Activated naive CD4-positive, alpha-beta T cell treated with anti-CD3 and anti-CD28 coated beads, Interleukin-2, amount 50 U/mL, for 16 hours (primary cell): ENCODE results near the gene ZFP62.
"Not testable (repeated sequence)": the region's sequence is repeated elsewhere in the genome, so short reads cannot be mapped to it uniquely, and the experiment has no call there.

Experiments used
- DNase-seq: peaks from one replicate; pipeline ENCODE4 v3.0.0-alpha.2; 2020

The ZFP62 gene

DNA sequence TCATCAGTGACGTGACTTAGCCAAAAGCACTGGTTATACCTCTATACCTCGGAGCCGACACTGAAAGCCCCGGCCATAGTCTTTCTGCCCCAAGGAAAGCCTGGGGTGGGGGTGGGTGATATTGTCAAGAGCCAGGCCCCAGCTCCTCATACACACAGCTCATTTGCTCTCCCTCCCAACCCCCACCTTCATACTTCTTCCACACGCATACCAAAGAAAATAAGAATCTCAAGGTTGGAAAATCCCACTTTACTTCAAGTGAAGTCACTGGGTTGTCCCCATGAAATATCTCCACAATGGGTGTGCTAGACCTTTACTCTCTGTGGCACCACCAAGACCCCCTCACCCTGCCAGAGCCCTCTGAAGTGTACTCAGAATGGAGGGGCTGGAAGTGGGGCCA lies 31.4 kb downstream of the ZFP62 start:
- DNase-seq = no peak

DNA sequence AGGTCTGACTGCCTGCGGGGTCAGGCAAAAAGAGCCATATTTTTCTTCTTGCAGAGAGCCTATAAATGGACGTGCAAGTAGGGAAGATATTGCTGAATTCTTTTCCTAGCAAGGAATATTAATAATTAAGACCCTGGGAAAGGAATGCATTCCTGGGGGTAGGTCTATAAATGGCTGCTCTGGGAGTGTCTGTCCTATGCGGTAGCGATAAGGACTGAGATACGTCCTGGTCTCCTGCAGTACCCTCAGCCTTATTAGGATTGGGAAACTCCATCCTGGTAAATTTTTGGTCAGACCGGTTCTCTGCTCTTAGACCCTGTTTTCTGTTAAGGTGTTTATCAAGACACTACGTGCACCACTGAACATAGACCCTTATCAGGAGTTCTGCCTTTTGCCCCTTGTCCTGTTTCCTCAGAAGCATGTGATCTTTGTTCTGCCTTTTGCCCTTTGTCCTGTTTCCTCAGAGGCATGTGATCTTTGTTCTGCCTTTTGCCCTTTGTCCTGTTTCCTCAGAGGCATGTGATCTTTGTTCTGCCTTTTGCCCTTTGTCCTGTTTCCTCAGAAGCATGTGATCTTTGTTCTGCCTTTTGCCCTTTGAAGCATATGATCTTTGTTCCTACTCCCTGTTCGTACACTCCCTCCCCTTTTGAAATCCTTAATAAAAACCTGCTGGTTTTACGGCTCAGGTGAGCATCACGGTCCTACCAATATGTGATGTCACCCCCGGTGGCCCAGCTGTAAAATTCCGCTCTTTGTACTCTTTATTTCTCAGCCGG lies 32.1 kb downstream of the ZFP62 start:
- DNase-seq = not testable (repeated sequence)

GRCh38 chr5:180827374-180827773 lies 33.7 kb downstream of the ZFP62 start:
- not testable (repeated sequence) for DNase-seq

GRCh38 chr5:180825768-180826525 lies 35.1 kb downstream of the ZFP62 start:
- DNase-seq = peak; percentile 43

GRCh38 chr5:180824630-180825476 lies 36.2 kb downstream of the ZFP62 start:
- DNase-seq = no peak

GRCh38 chr5:180823940-180824629 lies 37.0 kb downstream of the ZFP62 start:
- no peak for DNase-seq

DNA sequence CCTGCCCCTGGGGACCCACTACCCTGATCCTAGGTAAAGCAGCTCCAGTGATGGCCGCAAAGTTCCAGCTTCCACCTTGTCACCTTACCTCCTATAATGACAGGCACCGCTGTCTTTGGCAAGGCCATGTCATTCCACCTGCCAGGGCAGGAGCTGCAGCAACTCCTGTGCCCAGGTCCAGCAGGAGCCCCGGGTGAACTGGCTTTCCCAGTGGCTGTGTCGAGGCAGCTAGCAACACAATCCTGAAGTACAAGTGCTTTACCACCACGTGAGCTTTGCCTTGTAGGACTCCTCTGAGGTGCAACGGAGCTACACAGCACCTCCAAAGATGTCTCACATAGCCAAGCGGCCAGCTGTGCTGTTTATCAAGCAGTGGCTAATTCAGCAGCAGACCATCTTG lies 37.7 kb downstream of the ZFP62 start:
- no peak for DNase-seq

DNA sequence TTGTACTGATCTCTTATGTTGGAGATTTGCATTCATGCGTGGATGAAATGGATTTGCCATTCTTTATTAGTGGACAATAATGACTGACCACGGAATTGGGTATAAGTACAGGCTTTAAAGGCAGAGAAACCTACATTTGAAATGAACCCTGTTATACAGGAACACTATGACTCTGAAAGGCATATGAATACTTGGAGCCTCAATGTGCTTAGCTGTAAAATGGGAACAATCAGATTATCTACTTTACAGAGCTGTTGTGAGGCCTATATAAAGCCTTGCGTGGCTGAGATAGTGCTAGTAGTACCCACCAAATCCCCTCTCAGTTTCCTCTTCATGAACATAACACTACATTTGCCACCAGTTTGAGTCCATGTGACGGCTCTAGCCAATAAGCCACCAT lies 39.5 kb downstream of the ZFP62 start:
- DNase-seq = no peak

- no peak for DNase-seq
These were observed 40.2 kb downstream of the ZFP62 start for GRCh38 chr5:180820788-180821321.

DNA sequence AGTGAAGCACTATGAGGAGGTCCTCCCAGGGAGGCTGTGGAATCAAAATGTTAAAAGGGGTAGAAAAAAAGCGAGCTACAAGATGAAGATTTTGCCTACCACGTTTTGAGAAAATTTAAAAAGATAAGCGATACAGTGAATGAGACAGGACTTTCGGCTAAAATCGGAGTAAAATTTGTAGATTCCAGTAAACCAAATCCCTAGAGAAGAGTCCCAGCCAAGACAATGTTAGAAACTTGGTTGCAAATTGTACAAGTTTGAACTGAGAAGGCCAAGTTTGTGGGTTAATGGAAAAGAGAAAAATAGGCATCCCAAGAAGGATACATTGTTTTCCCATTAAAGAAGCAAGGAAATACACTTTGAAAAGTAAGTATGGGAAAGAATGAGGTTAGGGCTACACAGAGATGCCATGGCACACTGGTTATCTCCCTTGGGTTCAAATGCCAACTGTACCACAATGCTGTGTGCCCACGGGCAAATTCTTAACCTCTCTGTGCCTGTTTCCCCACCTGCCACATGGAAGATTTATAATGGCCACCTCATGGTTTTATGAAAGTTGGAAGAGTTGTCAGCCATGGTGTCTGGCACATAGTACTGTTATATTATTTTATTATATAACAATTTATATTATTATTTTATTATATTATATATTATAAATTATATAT lies 42.3 kb downstream of the ZFP62 start:
- no peak for DNase-seq

DNA sequence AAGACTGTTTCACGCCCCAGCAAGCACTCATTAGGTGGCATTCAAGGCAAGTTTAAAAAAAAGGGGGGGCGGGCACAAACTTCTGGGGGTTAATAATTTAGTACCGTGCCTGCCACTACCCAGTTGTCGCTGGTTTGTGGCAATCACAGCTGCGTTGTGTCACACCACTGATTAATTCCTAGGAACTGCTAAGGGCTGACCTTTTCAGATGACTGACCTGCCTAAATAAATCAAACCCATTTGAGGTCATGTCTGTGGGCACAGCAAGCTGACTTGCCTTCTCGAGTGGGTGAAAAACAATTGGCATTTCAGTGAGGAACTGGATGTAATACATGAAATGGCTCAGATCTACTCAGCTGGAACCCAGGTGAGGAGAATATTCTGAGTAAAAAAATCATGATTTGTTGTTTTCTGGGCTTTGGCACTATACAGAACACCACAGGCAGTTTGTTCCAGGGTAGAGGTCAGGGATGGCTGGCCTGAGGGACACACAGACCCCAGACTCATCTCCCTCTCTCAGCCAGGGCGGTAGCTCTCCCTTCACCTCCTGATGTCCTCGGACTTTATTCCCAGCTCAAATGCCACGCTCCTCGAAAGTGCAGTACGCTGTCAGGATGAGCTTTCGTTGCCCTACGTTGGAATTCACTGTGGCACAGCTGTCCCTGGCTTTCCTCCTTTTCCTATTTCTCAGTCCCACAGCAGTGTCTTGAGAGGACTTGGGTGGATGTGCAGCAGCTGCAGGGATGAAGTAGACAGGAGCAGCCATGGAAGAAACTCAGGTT lies 43.0 kb downstream of the ZFP62 start:
- no peak for DNase-seq

GRCh38 chr5:180816608-180817534 lies 44.2 kb downstream of the ZFP62 start:
- DNase-seq = no peak

DNA sequence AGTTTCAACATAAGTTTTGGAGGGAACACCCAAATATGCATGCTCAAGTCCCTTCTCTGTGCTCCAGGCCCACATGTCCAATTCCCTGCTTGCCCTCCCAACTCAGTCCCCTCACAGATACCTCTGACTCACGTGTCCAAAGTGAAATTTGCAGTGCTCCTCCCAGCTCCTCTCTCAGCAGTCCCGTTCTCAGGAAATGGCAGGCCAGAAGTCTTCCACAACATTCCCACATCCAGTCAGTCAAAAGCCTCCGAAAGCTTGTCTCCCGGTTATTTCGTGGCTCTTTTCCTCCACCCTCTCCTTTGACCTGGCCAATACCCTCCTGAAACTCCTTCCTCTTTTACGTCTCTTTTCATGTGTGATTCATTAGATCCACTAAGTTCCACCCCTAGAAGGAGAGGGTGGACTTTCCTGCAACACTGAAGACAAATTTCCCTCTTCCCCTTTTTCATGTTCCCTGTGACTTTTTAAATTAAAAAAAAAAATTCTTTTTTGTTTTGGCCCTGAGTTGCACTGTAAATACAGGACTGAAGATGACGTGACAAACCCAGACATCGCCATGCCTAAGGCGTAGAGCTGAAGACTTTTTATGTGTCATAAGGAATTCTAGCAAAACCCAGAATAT lies 45.7 kb downstream of the ZFP62 start:
- no peak for DNase-seq

- no peak for DNase-seq
These were observed 47.7 kb downstream of the ZFP62 start for GRCh38 chr5:180813420-180813819.

DNA sequence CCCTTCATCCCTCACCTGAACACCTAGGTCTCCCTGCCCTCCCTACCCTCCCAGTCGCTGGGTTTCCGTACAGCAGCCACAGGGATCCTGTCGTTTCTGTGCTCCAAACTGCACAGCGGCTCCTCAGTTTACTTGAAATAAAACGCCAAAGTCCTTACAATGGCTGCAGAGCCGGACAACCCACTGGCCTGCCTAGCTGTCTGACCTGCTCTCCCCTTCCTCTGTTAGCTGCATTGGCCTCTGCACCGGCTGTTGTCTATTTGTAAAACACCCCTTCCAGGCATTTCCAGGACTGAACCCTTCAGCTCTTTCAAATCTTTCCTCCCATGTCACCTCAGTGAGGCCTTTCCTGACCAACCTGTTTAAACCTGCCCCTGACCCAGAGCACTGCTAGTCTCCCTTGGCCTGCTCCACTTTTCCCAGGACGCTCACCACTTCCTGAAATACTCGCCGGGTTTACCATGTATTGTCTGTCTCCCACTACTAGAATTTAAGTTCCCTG lies 49.4 kb downstream of the ZFP62 start:
- DNase-seq = no peak

- DNase-seq = no peak
These were observed 50.0 kb downstream of the ZFP62 start for GRCh38 chr5:180810959-180811622.

GRCh38 chr5:180810210-180810958 lies 50.7 kb downstream of the ZFP62 start:
- DNase-seq = peak; percentile 93
